Measurements from ENCODE around the gene PRR16.

PRR16 gene

DNA sequence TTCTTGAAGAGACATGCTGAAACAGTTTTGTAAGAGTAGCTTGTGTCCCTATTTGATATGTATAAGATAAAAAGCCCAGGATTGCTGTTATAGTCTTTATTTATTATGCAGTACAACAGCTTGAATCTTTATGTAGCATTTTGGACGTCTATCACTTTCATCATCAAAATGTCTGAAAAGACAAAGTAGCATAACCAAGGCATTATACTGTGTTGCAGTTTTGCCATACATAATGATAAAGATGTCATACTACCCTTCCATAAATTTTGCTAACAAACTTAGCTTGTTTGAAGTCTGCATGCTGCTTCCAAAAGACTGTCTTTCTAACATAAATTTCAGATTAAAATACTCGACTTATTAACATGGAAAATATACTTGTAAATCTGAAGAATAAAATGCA lies 127.8 kb downstream of the PRR16 start:
- Mint-ChIP-seq H3K27ac (no peak overlapping the region), H3K9me3 (no peaks in the 10 kb centered on the region), H3K4me3 (no peak overlapping the region), H3K36me3 (ENCODE audit: low read depth) (no peaks in the 10 kb centered on the region), H3K27me3 (ENCODE audit: low read depth) (no peaks in the 10 kb centered on the region), H3K4me1 (no peaks in the 10 kb centered on the region)
- TF ChIP-seq, protein P1, sequence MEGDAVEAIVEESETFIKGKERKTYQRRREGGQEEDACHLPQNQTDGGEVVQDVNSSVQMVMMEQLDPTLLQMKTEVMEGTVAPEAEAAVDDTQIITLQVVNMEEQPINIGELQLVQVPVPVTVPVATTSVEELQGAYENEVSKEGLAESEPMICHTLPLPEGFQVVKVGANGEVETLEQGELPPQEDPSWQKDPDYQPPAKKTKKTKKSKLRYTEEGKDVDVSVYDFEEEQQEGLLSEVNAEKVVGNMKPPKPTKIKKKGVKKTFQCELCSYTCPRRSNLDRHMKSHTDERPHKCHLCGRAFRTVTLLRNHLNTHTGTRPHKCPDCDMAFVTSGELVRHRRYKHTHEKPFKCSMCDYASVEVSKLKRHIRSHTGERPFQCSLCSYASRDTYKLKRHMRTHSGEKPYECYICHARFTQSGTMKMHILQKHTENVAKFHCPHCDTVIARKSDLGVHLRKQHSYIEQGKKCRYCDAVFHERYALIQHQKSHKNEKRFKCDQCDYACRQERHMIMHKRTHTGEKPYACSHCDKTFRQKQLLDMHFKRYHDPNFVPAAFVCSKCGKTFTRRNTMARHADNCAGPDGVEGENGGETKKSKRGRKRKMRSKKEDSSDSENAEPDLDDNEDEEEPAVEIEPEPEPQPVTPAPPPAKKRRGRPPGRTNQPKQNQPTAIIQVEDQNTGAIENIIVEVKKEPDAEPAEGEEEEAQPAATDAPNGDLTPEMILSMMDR (IDR thresholded peaks at IDR 0.05; ENCODE audit: unreplicated experiment in 3 of 3), result no peak

DNA sequence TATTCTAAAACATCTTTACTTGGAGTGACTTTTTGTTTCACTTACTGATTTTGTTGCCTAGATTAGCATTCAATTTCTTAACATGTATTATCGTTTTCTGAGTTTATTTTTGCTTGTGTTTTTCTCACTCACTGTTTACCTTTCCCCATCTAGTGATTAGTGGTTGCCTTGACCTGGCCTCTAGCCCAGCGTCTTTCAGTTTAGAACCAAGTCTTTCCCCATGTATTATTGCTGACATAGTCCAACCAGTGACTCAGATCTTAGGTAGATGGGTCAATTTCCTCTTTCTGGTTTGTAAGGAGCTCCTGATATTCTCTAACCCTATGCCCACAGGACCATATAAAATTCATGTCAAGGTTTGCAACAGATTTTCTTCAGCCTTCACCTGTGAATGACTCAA lies 135.5 kb downstream of the PRR16 start:
- Mint-ChIP-seq H3K9me3 (peaks cover 2% of the 10 kb centered on the region), H3K36me3 (ENCODE audit: low read depth) (no peaks in the 10 kb centered on the region), H3K4me3 (no peak overlapping the region), H3K27me3 (ENCODE audit: low read depth) (peaks cover 4% of the 10 kb centered on the region), H3K4me1 (no peaks in the 10 kb centered on the region), H3K27ac (no peak overlapping the region)
- TF ChIP-seq, protein P1 (IDR thresholded peaks at IDR 0.05; ENCODE audit: unreplicated experiment in 3 of 3), result no peak

DNA sequence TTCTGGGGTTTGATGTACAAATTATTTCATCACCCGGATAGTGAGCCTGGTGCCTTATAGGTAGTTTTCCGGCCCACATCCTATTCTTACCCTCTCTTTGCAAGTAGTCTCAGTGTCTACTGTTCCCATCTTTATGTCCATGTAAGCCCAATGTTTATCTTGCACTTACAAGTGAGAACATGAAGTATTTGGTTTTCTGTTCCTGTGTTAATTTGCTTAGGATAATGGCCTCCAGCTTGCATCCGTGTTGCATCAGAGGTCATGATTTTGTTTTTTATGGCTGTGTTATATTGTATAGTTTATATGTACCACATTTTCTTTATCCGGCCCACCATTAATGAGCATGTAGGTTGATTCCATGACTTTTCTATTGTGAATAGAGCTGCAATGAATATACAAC lies 136.5 kb downstream of the PRR16 start:
- TF ChIP-seq, protein P1 (IDR thresholded peaks at IDR 0.05; ENCODE audit: unreplicated experiment in 3 of 3), result no peak
- no peaks in the 10 kb centered on the region for H3K4me1 Mint-ChIP-seq

DNA sequence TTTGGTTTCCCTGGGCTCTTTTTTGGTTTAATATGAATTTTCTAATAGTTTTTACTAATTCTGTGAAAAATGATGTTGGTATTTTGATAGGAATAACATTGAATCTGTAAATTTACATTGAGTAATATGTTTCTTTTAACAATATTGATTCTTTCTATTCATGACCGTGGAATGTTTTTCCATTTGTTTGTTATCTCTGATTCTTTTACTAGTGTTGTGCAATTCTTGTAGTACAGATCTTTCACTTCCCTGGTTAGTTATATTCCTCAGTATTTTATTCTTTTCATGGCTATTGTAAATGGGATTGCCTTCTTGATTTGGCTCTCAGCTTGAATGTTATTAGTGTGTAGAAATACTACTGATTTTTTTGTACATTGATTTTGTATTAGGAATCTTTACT lies 137.9 kb downstream of the PRR16 start:
- Mint-ChIP-seq H3K27ac (no peak overlapping the region), H3K4me3 (no peak overlapping the region), H3K9me3 (peaks cover 2% of the 10 kb centered on the region), H3K4me1 (no peaks in the 10 kb centered on the region), H3K36me3 (ENCODE audit: low read depth) (no peaks in the 10 kb centered on the region), H3K27me3 (ENCODE audit: low read depth) (peaks cover 4% of the 10 kb centered on the region)
- TF ChIP-seq, protein P1 (IDR thresholded peaks at IDR 0.05; ENCODE audit: unreplicated experiment in 3 of 3), result no peak

More for the DNA sequence above, 136.5 kb downstream of the PRR16 start:
- H3K27me3 Mint-ChIP-seq (ENCODE audit: low read depth), result peaks cover 4% of the 10 kb centered on the region
- H3K36me3 Mint-ChIP-seq (ENCODE audit: low read depth), result no peaks in the 10 kb centered on the region
- peaks cover 2% of the 10 kb centered on the region for H3K9me3 Mint-ChIP-seq
- no peak overlapping the region for H3K27ac Mint-ChIP-seq
- no peak overlapping the region for H3K4me3 Mint-ChIP-seq

DNA sequence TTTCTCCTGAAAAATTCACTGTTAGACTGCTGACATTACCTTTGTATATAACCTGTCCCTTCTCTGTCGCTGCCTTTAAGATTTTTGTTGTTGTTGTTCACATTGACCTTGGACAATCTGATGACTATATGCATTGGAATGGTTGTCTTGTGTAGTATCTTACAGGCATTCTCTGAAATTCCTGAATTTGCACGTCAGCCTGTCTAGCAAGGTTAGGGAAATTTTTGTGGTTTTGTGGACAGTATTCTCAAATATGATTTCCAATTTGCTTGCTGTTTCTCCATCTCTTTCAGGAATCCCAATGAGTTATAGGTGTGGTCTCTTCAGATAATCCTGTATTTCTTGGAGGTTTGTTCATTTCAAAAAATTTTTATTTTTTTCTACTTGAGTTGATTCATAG lies 140.8 kb downstream of the PRR16 start:
- H3K4me1 Mint-ChIP-seq, result no peaks in the 10 kb centered on the region
- TF ChIP-seq, protein P1 (IDR thresholded peaks at IDR 0.05; ENCODE audit: unreplicated experiment in 3 of 3), result no peak
- H3K9me3 Mint-ChIP-seq, result peaks cover 2% of the 10 kb centered on the region
- H3K4me3 Mint-ChIP-seq, result no peak overlapping the region
- no peak overlapping the region for H3K27ac Mint-ChIP-seq
- H3K36me3 Mint-ChIP-seq (ENCODE audit: low read depth), result no peaks in the 10 kb centered on the region
- no peaks in the 10 kb centered on the region for H3K27me3 Mint-ChIP-seq (ENCODE audit: low read depth)

DNA sequence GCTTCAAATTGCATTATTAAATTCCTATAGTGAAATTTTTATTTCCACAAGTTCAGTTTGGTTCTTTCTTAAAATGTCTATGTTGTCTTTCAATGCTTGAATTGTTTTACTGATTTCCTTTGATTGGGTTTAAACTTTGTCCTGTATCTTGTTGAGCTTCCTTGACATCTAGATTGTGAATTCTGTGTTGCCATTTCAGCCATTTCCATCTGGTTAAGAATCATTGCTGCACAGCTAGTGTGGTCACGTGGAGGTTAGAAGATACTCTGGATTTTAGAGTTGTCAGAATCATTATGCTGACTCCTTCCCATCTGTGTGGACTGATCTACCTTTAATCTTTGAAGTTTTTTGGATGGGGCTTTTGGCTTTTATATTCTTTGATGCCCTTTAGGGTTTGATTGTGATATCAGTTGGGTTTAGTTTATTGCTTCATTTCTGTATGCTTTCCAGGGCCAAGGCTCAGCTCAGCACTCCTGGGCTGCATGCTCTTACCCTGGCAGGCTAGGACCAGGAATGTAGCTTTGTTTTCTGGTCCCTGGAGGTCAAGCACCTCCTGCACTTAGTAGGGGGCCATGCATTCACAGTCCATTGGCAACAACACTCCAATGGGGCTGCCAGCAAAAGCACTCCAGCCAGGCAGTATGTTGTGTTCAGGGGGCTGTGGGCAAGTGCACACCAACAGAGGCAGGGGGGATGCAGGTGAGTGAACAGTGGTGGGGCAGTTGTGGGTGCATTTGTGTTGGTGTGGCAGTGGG lies 141.4 kb downstream of the PRR16 start:
- Mint-ChIP-seq H3K9me3 (peaks cover 2% of the 10 kb centered on the region), H3K4me3 (no peak overlapping the region), H3K36me3 (ENCODE audit: low read depth) (no peaks in the 10 kb centered on the region), H3K27ac (no peak overlapping the region), H3K27me3 (ENCODE audit: low read depth) (no peaks in the 10 kb centered on the region), H3K4me1 (no peaks in the 10 kb centered on the region)
- TF ChIP-seq, protein P1 (IDR thresholded peaks at IDR 0.05; ENCODE audit: unreplicated experiment in 3 of 3), result no peak

Measured in nephron (organoid).